Activated CD4-positive, alpha-beta T cell treated with anti-CD3 and anti-CD28 coated beads, Interleukin-2, amount 10 ng/mL, durations not matched to agents 7 days and 5 days (primary cell): ENCODE data around the gene GABBR2. TPM values are rescaled to one million over a fixed set of nuclear protein-coding genes. Genes with fewer than 3 reads are reported as not detected.

ENCODE experiments used
- CTCF ChIA-PET: fragments of 350-600 bp; sonication (Branson Sonifier 250); formaldehyde crosslinking; loops from one replicate; lab custom pipeline; 2021; ENCODE audit warnings: antibody characterized with exemption; lab: Charles Lee
- POLR2A ChIA-PET: fragments of 350-600 bp; sonication (Branson Sonifier 250); formaldehyde crosslinking; loops from one replicate; lab custom pipeline; 2021; ENCODE audit warnings: antibody characterized with exemption; lab: Charles Lee
- DNase-seq: peaks from one replicate; pipeline ENCODE4 v3.0.0-alpha.2; 2020
- H3K27ac Mint-ChIP-seq: one replicate; pipeline ENCODE4 v1.8.0; 2021; ENCODE audit warnings: mild to moderate bottlenecking, moderate library complexity, mixed read lengths
- H3K27me3 Mint-ChIP-seq: one replicate; pipeline ENCODE4 v1.8.0; 2021; ENCODE audit warnings: mixed read lengths
- H3K36me3 Mint-ChIP-seq: one replicate; pipeline ENCODE4 v1.8.0; 2021; ENCODE audit warnings: low read depth, mixed read lengths
- H3K4me1 Mint-ChIP-seq: one replicate; pipeline ENCODE4 v1.8.0; 2021; ENCODE audit warnings: mixed read lengths
- H3K4me3 Mint-ChIP-seq: one replicate; pipeline ENCODE4 v1.8.0; 2021; ENCODE audit warnings: mild to moderate bottlenecking, moderate library complexity, mixed read lengths
- H3K9me3 Mint-ChIP-seq: one replicate; pipeline ENCODE4 v1.8.0; 2021; ENCODE audit warnings: mixed read lengths
- total RNA-seq, 2 experiments: library from RNA; stranded (reverse); gene quantifications; one replicate each; pipeline ENCODE4 v1.2.3, GENCODE V29; 2021

GABBR2 gene
- total RNA-seq, 2 experiments from 2014 or later: not detected

DNA sequence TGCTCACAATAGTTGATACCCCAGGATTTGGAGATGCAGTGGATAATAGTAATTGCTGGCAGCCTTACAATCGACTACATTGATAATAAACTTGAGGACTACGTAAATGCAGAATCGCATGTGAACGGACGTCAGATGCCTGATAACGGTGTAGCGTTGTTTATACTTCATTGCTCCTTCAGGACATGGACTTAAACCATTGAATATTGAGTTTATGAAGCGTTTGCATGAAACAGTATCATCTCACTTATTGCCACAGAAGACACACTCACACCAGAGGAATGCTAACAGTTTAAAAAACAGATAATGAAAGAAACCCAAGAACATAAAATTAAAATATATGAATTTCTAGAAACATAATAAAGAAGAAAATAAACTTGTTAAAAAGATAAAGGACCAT is 101.6 kb downstream of the GABBR2 start:
- no peaks in the 10 kb centered on the region for H3K4me1 Mint-ChIP-seq
- POLR2A ChIA-PET: no interaction called here
- H3K27ac Mint-ChIP-seq: no peak overlapping the region
- H3K27me3 Mint-ChIP-seq: peaks cover 11% of the 10 kb centered on the region
- CTCF ChIA-PET: no interaction called here
- no peaks in the 10 kb centered on the region for H3K9me3 Mint-ChIP-seq
- DNase-seq: no peak
- no peaks in the 10 kb centered on the region for H3K36me3 Mint-ChIP-seq
- H3K4me3 Mint-ChIP-seq: no peak overlapping the region

DNA sequence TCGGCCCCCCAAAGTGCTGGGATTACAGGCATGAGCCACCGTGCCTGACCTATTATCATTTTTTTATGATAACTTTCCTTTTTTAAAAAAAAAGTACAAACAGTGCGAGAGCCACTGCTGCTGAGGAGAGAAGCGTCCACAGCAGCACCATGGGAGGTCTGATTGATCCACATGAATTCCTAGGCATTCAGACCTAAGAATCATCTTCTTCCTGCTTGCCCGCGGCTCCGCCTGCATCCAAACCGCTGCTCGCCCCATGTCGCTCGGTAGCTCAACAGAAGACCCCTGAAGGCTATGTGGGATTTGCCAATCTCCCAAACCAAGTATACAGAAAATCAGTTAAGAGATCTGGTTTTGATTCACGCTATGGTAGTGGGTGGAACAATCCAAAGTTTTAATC is 102.0 kb downstream of the GABBR2 start:
- H3K4me3 Mint-ChIP-seq: no peak overlapping the region
- POLR2A ChIA-PET: no interaction called here
- CTCF ChIA-PET: no interaction called here
- H3K36me3 Mint-ChIP-seq: no peaks in the 10 kb centered on the region
- H3K27ac Mint-ChIP-seq: no peak overlapping the region
- peaks cover 11% of the 10 kb centered on the region for H3K27me3 Mint-ChIP-seq
- H3K4me1 Mint-ChIP-seq: no peaks in the 10 kb centered on the region
- H3K9me3 Mint-ChIP-seq: no peaks in the 10 kb centered on the region
- DNase-seq: no peak

DNA sequence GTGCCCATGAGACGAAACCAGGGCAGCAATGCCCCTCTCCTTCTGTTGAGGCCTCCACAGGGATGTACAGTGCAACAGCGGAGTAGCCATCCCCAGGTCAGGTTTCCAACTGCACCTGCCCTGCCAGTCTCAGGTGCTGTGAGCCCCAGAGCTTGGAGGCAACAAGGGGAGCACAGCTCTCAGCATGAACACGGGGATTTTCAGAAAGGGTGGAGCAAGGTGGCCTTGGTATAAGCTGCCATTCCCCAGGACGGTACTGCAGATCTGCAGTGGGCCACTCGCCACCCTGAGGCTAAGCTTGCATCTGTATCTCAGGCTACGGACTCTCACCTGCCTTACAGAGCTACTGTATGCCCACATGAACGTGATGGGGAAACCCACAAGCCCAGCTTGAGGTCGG is 103.6 kb downstream of the GABBR2 start:
- peaks cover 14% of the 10 kb centered on the region for H3K27me3 Mint-ChIP-seq
- no peak overlapping the region for H3K4me3 Mint-ChIP-seq
- H3K36me3 Mint-ChIP-seq: no peaks in the 10 kb centered on the region
- H3K9me3 Mint-ChIP-seq: no peaks in the 10 kb centered on the region
- no peak overlapping the region for H3K27ac Mint-ChIP-seq
- POLR2A ChIA-PET: no interaction called here
- DNase-seq: no peak
- H3K4me1 Mint-ChIP-seq: no peaks in the 10 kb centered on the region
- CTCF ChIA-PET: no interaction called here

DNA sequence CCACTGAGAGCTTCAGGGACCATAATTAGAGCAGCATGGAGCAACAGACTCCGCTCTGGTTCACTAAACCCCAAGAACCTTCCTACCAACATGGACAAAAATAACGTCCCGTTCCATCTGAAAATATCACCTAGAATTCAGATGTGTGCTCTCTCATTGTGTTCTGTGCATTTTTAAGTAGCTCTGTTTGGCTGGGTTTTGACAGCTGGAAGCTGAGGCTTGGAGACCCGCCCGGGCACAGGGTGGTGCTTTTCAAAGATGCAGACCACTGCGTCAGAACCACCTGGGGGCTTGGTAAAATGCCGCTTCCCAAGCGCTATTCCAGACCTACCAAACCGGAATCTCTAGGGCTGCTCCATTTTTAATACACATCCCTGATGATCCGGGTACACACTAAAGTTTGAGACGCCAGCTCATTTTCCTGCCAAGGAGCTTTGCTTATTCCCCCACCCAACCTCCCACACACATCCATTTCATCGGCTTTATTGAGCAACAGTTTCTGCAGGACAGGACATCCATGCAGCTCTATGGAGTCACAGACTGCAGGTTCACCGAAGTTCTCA is 104.8 kb downstream of the GABBR2 start:
- POLR2A ChIA-PET: no interaction called here

DNA sequence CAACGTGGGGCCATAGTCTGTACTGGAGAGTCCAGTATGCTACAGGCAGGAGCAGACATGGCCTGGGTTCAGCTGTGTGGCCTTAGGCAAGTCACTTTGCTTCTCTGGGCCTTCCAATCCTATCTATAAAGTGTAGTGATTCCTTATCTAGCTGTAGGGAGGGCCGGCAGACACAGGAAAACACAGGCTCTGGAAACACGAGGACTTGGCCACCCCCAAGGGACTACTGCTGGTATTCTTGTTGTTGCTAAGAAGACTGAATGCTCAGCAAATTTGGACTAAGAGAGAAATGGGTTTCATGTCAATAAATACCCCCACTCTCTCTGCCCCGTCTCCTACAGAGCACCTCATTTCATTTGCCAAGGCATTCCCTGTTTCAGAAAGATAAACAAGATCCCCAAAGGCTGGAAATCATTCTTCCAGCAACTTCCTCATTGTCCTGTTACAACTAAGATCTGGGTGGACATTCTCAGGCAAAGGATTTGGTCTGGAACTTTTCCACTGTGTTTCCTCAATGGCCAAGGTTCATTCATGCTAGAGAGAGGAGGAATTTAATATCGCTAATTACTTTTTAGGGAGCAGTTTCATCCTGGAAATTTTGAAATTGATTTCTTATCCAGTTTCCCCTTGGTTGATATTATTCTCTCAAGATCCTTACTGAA is 105.8 kb downstream of the GABBR2 start:
- no peak overlapping the region for H3K4me3 Mint-ChIP-seq
- H3K36me3 Mint-ChIP-seq: no peaks in the 10 kb centered on the region
- H3K9me3 Mint-ChIP-seq: no peaks in the 10 kb centered on the region
- ChIA-PET POLR2A (no interaction called here), CTCF (no interaction called here)
- no peak overlapping the region for H3K27ac Mint-ChIP-seq
- H3K27me3 Mint-ChIP-seq: peaks cover 10% of the 10 kb centered on the region
- H3K4me1 Mint-ChIP-seq: no peaks in the 10 kb centered on the region
- DNase-seq: no peak

More for the DNA sequence above, 104.8 kb downstream of the GABBR2 start:
- no peak for DNase-seq
- Mint-ChIP-seq H3K9me3 (no peaks in the 10 kb centered on the region), H3K27ac (no peak overlapping the region), H3K27me3 (peaks cover 10% of the 10 kb centered on the region), H3K4me3 (no peak overlapping the region), H3K36me3 (no peaks in the 10 kb centered on the region), H3K4me1 (no peaks in the 10 kb centered on the region)
- CTCF ChIA-PET: no interaction called here

DNA sequence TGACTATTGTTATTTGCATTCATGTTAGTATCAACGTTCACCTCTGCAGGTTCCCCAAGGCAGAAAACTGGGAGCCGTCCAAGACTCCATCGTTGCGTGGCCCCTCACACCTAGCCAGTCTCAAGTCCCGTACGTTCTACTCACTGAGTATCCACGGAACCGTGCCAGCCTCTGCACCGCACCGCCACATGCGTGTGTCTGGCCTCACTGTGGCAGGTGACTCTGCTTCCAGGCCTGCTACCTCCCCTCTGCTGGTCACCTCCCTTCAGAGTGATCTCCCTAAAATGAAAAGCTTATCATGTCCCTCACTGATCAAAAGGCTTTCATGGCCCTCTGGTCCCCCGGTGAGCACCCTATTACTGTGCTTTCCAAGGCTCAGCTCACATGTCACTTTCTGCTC is 108.1 kb downstream of the GABBR2 start:
- H3K36me3 Mint-ChIP-seq: no peaks in the 10 kb centered on the region
- no peak for DNase-seq
- H3K4me3 Mint-ChIP-seq: no peak overlapping the region
- H3K27me3 Mint-ChIP-seq: peaks cover 10% of the 10 kb centered on the region
- H3K4me1 Mint-ChIP-seq: no peaks in the 10 kb centered on the region
- no peak overlapping the region for H3K27ac Mint-ChIP-seq
- ChIA-PET POLR2A (no interaction called here), CTCF (no interaction called here)
- no peaks in the 10 kb centered on the region for H3K9me3 Mint-ChIP-seq

DNA sequence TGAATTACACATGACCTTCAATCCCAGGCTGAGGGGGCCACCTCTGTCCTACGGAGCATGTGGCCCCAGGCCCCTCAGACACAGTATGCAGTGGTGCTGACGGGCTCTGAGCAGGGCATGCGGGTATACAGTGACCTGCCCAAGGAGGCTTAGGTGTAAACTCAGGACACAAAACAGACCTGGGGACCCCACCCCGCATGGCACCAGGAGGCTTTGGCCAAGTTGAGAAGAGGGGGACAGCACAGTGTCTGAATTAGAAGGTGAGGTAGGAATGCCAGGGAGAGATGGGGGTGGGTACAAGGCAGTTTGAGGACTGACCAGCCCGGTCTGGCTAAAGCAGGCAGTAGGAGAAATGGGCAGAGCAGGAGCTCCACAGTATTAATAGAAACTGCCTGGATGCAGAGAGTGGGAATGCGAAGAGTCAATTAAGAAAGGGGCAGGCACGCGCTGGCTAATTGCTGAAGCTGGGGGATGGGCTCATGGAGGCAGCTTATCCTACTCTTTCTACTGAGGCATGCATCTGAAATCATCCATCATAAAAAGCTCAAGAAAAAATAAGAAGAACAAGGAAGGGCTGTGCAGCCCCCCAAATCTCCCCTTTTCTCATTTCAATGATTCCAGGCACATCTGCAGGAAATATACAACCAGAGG is 109.0 kb downstream of the GABBR2 start:
- POLR2A ChIA-PET: no interaction called here
- Mint-ChIP-seq H3K4me1 (no peaks in the 10 kb centered on the region), H3K27ac (no peak overlapping the region), H3K4me3 (no peak overlapping the region), H3K9me3 (no peaks in the 10 kb centered on the region), H3K27me3 (peaks cover 6% of the 10 kb centered on the region), H3K36me3 (no peaks in the 10 kb centered on the region)
- no peak for DNase-seq
- CTCF ChIA-PET: no interaction called here

DNA sequence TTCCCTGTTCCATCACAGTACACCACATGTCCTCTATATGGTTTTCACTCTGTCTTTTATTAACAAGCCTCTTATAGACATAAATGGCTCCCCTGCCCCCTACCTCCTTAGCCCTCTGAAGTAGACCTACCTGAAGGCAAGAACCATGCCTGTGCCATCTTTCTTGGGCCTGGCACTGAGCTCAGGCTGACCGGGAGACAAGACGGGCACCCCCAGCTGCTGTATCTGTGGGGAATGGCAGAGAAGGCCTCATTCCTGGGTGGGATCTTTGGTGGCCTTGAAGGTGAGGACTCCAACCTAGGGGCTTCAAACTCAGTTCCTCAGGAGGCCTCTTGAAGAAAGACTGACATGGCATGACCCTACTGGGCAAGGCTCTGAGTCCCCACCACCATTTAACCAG is 109.9 kb downstream of the GABBR2 start:
- no peaks in the 10 kb centered on the region for H3K9me3 Mint-ChIP-seq
- H3K36me3 Mint-ChIP-seq: no peaks in the 10 kb centered on the region
- H3K27me3 Mint-ChIP-seq: peaks cover 6% of the 10 kb centered on the region
- H3K27ac Mint-ChIP-seq: no peak overlapping the region
- H3K4me3 Mint-ChIP-seq: no peak overlapping the region
- no peaks in the 10 kb centered on the region for H3K4me1 Mint-ChIP-seq
- CTCF ChIA-PET: no interaction called here
- POLR2A ChIA-PET: no interaction called here
- DNase-seq: no peak

DNA sequence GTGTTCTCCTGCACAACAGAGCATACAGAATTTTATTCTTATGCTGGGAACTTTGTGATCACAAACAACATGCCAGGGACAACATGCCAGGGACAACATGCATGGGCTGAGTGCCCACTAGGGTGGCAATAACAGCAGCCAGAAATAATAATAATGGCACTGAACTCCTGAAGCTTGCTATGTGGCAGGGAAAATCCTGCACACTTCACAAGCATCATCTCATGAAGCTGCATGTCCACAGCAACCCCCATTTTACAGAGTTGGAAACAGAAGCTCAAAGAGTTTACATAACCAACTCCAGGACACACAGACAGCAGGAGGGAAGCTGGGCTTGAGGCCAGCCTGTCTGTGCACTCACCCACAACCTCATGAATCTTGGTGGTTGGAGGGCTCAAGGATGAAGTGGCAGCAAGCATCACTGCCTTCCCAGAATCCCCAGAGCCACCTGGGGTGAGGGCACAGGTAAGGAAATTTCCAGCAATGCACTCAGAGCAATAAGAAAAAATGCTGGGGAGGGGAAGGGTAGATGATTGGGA is 111.4 kb downstream of the GABBR2 start:
- CTCF ChIA-PET: interaction anchor here (0.6 to 1.2 kb wide), 2 partner anchors 18 to 31 kb away, joined by 3 read pairs; no protein-coding TSS in a partner anchor
- Mint-ChIP-seq H3K36me3 (no peaks in the 10 kb centered on the region), H3K4me3 (no peak overlapping the region), H3K27ac (no peak overlapping the region), H3K4me1 (no peaks in the 10 kb centered on the region), H3K27me3 (peaks cover 3% of the 10 kb centered on the region), H3K9me3 (no peaks in the 10 kb centered on the region)
- DNase-seq: no peak
- POLR2A ChIA-PET: no interaction called here

DNA sequence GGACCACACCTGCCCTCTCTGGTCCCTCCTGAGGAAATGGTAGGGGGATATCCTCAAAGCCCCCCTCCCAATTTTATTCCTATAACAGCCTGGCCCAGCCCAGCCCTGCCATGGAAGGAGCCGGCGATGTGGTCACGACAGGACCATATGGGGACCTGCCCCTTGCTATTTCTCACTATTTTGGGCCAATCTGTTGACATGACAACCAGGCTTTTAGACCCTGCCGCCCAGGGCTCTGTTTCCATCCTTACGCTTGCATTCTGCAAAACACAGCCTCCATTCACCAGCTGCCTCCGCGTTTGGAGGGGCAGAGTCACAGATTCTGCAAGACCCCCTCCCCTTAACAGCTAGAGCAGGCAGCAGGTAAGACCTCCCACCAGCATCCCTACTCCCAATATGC is 112.2 kb downstream of the GABBR2 start:
- DNase-seq: no peak
- ChIA-PET CTCF (interaction anchor here (1.2 kb wide), 1 partner anchor 32 kb away, joined by 3 read pairs; no protein-coding TSS in a partner anchor), POLR2A (no interaction called here)
- H3K27me3 Mint-ChIP-seq: peaks cover 3% of the 10 kb centered on the region
- H3K4me1 Mint-ChIP-seq: no peaks in the 10 kb centered on the region
- H3K36me3 Mint-ChIP-seq: no peaks in the 10 kb centered on the region
- H3K9me3 Mint-ChIP-seq: no peaks in the 10 kb centered on the region
- no peak overlapping the region for H3K4me3 Mint-ChIP-seq
- no peak overlapping the region for H3K27ac Mint-ChIP-seq

GRCh38 chr9:98594546-98595160 is 114.1 kb downstream of the GABBR2 start:
- Mint-ChIP-seq H3K27ac (no peak overlapping the region), H3K4me3 (no peak overlapping the region), H3K36me3 (no peaks in the 10 kb centered on the region)

GRCh38 chr9:98593354-98594253 is 115.1 kb downstream of the GABBR2 start:
- DNase-seq: no peak
- no peaks in the 10 kb centered on the region for H3K9me3 Mint-ChIP-seq
- H3K4me1 Mint-ChIP-seq: no peaks in the 10 kb centered on the region
- peaks cover 9% of the 10 kb centered on the region for H3K27me3 Mint-ChIP-seq
- no peak overlapping the region for H3K27ac Mint-ChIP-seq
- H3K36me3 Mint-ChIP-seq: no peaks in the 10 kb centered on the region
- ChIA-PET POLR2A (no interaction called here), CTCF (interaction anchor here (0.5 kb wide), 1 partner anchor 1006 kb away, joined by 5 read pairs; no protein-coding TSS in a partner anchor)
- H3K4me3 Mint-ChIP-seq: no peak overlapping the region

More at GRCh38 chr9:98594546-98595160, 114.1 kb downstream of the GABBR2 start:
- H3K4me1 Mint-ChIP-seq: no peaks in the 10 kb centered on the region
- ChIA-PET POLR2A (no interaction called here), CTCF (no interaction called here)
- peaks cover 3% of the 10 kb centered on the region for H3K27me3 Mint-ChIP-seq
- H3K9me3 Mint-ChIP-seq: no peaks in the 10 kb centered on the region
- DNase-seq: no peak
